Peyer's patch (tissue), 4 donors: ENCODE data around the gene KRTAP2-1. TPM values are rescaled to one million over a fixed set of nuclear protein-coding genes. Genes with fewer than 3 reads are reported as not detected.
"Not testable (repeated sequence)": the region's sequence is repeated elsewhere in the genome, so short reads cannot be mapped to it uniquely, and the experiment has no call there.

Experiments used
- DNase-seq, 3 donors: peaks; one replicate each; pipeline ENCODE4 v3.0.0-alpha.2; 2017 to 2019
- H3K27ac ChIP-seq, 4 donors: fragments of 200-600 bp; sonication (generic); one replicate each; pipeline ENCODE4 v1.5.1; 2016 to 2019
- H3K27me3 ChIP-seq, 2 donors: fragments of 200-600 bp; sonication (generic); one replicate each; pipeline ENCODE4 v1.5.1; 2019
- H3K36me3 ChIP-seq, 3 donors: fragments of 200-600 bp; sonication (generic); one replicate each; pipeline ENCODE4 v1.5.1; 2016 to 2019
- H3K4me1 ChIP-seq, 4 donors: fragments of 200-600 bp; sonication (generic); one replicate each; pipeline ENCODE4 v1.5.1; 2016 to 2019
- H3K4me3 ChIP-seq, 4 donors: fragments of 200-600 bp; sonication (generic); 1 replicate in 3 of 4; 2 replicates in 1 of 4; pipeline ENCODE4 v1.5.1; 2016 to 2019; ENCODE audit warnings: mild to moderate bottlenecking in 1 of 4
- H3K9me3 ChIP-seq, 4 donors: fragments of 200-600 bp; sonication (generic); one replicate each; pipeline ENCODE4 v1.5.1; 2016 to 2019; ENCODE audit warnings: mild to moderate bottlenecking in 1 of 4
- POLR2A ChIP-seq, 2 donors: fragments of 450-650 bp; IDR thresholded peaks; one replicate each; pipeline ENCODE4 v1.5.1; 2017; ENCODE audit warnings: antibody characterized with exemption in 2 of 2, mild to moderate bottlenecking in 2 of 2, moderate library complexity in 2 of 2
- total RNA-seq, 4 donors: library from RNA; depleted of rRNA; stranded (reverse); fragments of >200 nt; gene quantifications; one replicate each; pipeline ENCODE4 v1.1.0, GENCODE V29; 2016
- TF ChIP-seq, protein P1 (sequence below), 6 experiments: fragments of 450-650 bp in 4 of 6; fragments of 200-600 bp in 2 of 6; sonication (generic) in 1 of 6; IDR thresholded peaks; one replicate each; pipeline ENCODE4 v1.5.1; 2017 to 2019; ENCODE audit warnings: antibody characterized with exemption in 6 of 6, mild to moderate bottlenecking in 3 of 6, moderate library complexity in 1 of 6

The KRTAP2-1 gene
- total RNA-seq, 4 donors from 2014 or later, result not detected

DNA sequence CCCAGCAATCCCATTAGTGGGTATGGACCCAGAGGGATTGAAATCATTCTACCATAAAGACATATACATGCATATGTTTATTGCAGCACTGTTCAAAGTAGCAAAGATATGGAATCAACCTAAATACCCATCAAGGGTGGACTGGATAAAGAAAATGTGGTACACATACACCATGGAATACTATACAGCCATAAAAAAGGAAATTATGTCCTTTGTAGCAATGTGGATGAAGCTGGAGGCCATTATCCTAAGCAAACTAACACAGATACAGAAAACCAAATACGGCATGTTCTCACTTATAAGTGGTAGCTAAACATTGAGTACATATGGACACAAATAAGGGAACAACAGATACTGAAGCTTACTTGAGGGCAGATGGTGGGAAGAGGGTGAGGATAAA is 10.4 kb upstream of the KRTAP2-1 start:
- Histone ChIP-seq H3K36me3 (no peaks in the 10 kb centered on the region), H3K4me3 (no peak overlapping the region), H3K27ac (no peak overlapping the region), H3K27me3 (no peaks in the 10 kb centered on the region), H3K4me1 (no peaks in the 10 kb centered on the region), H3K9me3 (no peaks in the 10 kb centered on the region)
- no peak for DNase-seq
- no peak for TF ChIP-seq POLR2A (IDR thresholded peaks at IDR 0.05)
- TF ChIP-seq, protein P1, sequence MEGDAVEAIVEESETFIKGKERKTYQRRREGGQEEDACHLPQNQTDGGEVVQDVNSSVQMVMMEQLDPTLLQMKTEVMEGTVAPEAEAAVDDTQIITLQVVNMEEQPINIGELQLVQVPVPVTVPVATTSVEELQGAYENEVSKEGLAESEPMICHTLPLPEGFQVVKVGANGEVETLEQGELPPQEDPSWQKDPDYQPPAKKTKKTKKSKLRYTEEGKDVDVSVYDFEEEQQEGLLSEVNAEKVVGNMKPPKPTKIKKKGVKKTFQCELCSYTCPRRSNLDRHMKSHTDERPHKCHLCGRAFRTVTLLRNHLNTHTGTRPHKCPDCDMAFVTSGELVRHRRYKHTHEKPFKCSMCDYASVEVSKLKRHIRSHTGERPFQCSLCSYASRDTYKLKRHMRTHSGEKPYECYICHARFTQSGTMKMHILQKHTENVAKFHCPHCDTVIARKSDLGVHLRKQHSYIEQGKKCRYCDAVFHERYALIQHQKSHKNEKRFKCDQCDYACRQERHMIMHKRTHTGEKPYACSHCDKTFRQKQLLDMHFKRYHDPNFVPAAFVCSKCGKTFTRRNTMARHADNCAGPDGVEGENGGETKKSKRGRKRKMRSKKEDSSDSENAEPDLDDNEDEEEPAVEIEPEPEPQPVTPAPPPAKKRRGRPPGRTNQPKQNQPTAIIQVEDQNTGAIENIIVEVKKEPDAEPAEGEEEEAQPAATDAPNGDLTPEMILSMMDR (IDR thresholded peaks at IDR 0.05), result no peak

DNA sequence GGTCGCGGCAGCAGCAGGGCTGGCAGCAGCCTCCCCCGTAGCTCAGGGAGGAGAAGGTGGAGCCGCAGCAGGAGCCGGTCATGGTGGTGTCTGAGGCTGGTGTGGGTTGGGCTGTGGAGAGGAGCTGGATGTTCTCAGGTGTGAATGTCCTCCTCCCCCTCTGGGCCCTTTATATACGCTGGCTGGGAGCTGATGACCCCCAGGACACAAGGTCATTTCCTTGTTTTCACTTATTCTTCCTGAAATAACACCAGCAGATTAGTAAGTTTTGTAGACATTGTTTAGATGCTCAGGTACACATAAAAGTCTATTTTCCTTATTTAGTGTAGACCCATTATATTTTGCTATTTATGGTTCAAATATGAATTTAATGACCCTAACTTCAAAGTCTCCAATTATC is 8.0 kb upstream of the KRTAP2-1 start, which contains the start of gene KRTAP2-2:
TSS of gene KRTAP2-2 (minus strand) at position 101 of the 400 bp plus-strand sequence. CDS start at position 82, 19 bp downstream.
- not testable (repeated sequence) for H3K9me3 ChIP-seq, DNase-seq, H3K27me3 ChIP-seq, H3K4me3 ChIP-seq, H3K27ac ChIP-seq, H3K4me1 ChIP-seq, H3K36me3 ChIP-seq

DNA sequence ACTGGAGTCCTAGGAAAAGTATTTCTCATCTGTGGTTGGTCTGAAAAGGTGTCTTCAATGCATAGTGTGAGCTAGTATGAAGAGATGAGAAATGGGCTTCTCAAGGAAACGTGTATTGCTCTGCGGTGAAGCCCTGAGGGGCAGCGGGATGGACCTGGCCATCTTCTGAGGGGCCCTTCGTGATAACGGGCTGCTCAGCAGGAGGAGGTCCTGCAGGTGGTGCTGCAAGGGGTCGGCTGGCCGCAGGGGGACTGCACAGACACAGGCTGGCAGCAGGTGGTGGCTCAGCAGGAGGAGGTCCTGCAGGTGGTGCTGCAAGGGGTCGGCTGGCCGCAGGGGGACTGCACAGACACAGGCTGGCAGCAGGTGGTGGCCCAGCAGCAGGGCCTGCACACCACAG is 7.4 kb upstream of the KRTAP2-1 start:
- H3K27me3 ChIP-seq, H3K27ac ChIP-seq, H3K4me1 ChIP-seq, H3K9me3 ChIP-seq, H3K4me3 ChIP-seq, H3K36me3 ChIP-seq, DNase-seq: not testable (repeated sequence)

DNA sequence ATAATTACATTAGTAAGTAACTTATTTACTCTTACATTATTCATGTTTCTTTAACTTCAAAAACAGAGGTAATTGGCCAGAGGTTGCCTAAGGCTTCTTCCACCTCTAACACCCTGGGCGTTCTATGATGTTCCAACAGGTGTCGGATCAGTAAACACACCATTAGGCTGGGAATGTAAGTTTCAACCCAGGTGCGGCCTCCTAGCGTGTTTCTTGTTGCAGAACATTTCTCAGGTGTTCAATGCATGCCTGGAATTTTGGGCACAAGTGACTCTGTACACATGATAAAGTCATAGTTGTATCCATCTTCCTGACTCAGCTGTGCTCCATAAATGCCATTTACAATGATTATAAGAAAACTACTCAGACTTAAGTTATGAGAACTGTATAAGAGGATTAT is 6.9 kb upstream of the KRTAP2-1 start:
- H3K36me3 ChIP-seq, result no peaks in the 10 kb centered on the region
- no peak overlapping the region for H3K4me3 ChIP-seq
- H3K27me3 ChIP-seq, result peaks cover 0 to under 1% of the 10 kb centered on the region in 2 donors
- no peak for TF ChIP-seq POLR2A (IDR thresholded peaks at IDR 0.05)
- TF ChIP-seq, protein P1 (IDR thresholded peaks at IDR 0.05), result no peak
- H3K9me3 ChIP-seq, result no peaks in the 10 kb centered on the region
- H3K4me1 ChIP-seq, result no peaks in the 10 kb centered on the region
- DNase-seq, result no peak
- H3K27ac ChIP-seq, result no peak overlapping the region

DNA sequence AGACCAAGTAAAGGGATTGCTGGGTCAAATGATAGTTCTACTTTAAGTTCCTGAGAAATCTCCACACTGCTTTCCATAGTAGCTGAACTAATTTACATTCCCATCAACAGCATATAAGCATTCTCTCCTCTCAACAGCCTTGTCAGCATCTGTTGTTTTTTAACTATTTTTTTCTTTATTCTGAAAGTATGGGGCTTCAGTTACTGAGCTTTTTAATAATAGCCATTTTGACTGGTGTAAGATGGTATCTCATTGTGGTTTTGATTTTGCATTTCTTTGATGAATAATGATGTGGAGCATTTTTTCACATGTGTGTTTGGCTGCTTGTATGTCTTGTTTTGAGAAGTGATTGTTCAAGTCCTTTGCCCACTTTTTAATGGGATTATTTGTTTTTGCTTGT is 5.5 kb upstream of the KRTAP2-1 start:
- no peak overlapping the region for H3K4me3 ChIP-seq
- no peak for TF ChIP-seq POLR2A (IDR thresholded peaks at IDR 0.05)
- TF ChIP-seq, protein P1 (IDR thresholded peaks at IDR 0.05), result no peak
- peaks cover 0 to 6% of the 10 kb centered on the region in 2 donors for H3K27me3 ChIP-seq
- H3K4me1 ChIP-seq, result no peaks in the 10 kb centered on the region
- no peak overlapping the region for H3K27ac ChIP-seq
- no peak for DNase-seq
- no peaks in the 10 kb centered on the region for H3K9me3 ChIP-seq
- no peaks in the 10 kb centered on the region for H3K36me3 ChIP-seq

DNA sequence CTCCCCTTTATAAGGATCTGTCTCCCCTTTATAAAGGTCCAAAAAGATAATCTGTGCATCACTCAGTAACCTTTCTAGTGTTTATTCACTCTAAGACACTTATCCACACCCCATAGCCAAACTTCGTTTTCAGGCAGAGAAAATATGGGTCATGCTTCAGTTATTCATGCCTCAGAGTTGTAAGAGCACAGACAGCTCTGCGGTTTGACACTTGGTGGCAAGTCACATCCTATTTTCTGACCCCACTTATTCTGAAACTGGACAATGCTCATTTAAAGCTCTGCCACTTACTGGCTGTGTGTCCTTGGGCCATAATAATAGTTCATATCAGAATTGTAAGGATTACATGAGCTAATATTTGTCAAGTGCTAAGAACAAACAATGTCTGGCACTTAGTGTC is 2.0 kb upstream of the KRTAP2-1 start:
- no peaks in the 10 kb centered on the region for H3K9me3 ChIP-seq
- no peak overlapping the region for H3K27ac ChIP-seq
- no peaks in the 10 kb centered on the region for H3K36me3 ChIP-seq
- H3K4me3 ChIP-seq, result no peak overlapping the region
- H3K4me1 ChIP-seq, result no peaks in the 10 kb centered on the region
- no peak for TF ChIP-seq POLR2A (IDR thresholded peaks at IDR 0.05)
- TF ChIP-seq, protein P1 (IDR thresholded peaks at IDR 0.05), result no peak
- no peak for DNase-seq
- peaks cover 0 to 6% of the 10 kb centered on the region in 2 donors for H3K27me3 ChIP-seq

DNA sequence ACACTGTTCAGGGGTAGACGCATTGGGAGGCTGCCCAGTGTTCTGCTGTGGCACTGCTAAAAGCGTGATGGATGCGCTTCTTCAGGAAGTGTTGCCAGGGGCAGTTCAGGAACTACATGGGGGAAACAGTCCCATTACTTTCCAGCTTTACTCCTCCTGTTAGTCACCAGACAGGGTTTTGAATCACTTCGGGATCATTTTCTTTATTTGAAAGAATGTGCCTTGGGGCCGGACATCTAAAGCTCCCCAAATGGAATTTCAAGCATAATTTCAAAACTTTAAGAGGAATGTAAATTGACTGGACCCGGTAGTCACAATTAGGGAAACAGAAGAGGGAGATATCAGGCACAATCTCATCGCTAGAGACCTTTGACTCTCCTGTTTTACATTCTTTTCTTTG is 1.3 kb upstream of the KRTAP2-1 start:
- Histone ChIP-seq H3K4me1 (no peaks in the 10 kb centered on the region), H3K27me3 (peaks cover 0 to 6% of the 10 kb centered on the region in 2 donors), H3K4me3 (no peak overlapping the region), H3K9me3 (no peaks in the 10 kb centered on the region), H3K36me3 (no peaks in the 10 kb centered on the region), H3K27ac (no peak overlapping the region)
- no peak for TF ChIP-seq POLR2A (IDR thresholded peaks at IDR 0.05)
- TF ChIP-seq, protein P1 (IDR thresholded peaks at IDR 0.05), result no peak
- DNase-seq, result no peak
